ENCODE data around the gene SPARC.

SPARC gene

DNA sequence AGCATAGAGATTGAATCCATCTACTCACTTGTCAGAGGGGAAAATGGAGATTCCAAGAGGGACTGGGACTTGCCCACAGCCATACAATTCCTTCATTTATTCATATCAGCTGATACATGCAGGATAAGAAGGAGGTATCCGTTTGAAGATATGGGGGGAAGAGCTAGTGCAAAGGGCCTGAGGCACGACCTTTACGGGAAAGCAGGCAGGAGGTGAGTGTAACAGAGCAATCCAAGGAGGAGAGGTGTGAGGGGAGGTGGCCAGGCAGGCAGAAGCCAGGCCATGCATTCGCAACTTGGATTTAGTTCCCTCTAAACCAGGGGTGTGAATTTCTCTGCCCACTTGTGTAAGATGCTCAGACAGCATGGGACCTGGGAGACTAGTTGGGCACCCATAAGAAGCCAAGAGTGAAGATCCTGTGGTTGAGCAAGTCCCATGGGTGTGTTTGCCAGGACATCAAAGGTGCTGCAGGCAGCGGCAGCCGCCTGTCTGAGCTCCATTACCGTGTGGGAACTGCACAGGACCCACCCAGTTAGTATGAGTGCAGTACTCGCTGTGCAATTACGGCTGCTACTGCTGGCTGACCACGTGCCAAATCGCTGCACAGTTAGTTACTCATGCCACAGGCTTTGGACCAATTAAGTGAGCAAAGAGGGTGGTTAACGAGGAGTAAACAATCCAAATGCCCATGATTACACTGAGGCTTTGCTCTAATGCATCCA is 64.2 kb downstream of the SPARC start:
- DNase-seq (ENCODE audit: low spot score): no peak

- no peak for DNase-seq (ENCODE audit: low spot score)
These were observed 66.3 kb downstream of the SPARC start for GRCh38 chr5:151620461-151620840.

- no peak for DNase-seq (ENCODE audit: low spot score)
These were observed 66.8 kb downstream of the SPARC start for GRCh38 chr5:151619812-151620460.

- DNase-seq (ENCODE audit: low spot score): no peak
These were observed 67.8 kb downstream of the SPARC start for GRCh38 chr5:151618907-151619306.

DNA sequence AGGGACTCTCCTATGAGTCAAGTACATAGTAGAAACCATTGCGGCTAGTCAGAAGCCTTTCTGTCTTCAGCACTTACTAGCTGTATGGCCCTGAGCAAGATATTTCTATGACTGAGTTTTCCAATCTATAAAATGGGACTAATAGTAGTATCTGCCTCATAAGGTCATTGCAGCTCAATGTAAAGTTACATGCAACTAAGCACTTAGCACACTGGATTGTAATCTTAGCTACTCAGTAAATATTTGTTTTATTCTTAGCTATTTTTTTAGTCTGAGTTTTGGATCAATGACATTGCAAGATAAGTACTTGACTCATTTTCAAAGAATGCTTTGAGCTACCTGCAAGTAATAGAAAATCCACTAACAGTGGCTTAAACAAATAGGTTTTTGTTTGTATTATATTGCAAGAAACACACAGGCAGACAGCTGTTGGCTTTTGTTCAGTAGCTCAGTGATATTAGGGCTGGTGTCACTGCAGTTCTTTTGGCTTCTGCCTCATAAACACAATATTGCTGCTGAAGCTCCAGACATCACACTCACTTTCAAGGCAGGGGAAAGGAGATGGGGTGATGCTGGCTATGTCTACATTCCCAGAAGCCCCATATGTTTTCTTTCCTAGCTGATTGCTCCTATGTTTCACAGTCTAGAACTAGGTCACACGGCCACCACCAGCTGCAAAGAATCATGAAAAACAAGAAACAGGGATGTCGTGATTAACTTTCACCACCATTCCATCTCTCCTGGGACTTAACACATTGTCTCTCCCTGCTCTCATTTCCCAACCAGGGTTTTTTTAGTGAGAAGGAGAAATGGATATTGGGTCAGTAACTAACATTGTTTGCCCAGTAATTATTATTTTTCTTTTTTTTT is 68.6 kb downstream of the SPARC start:
- no peak for DNase-seq (ENCODE audit: low spot score)

DNA sequence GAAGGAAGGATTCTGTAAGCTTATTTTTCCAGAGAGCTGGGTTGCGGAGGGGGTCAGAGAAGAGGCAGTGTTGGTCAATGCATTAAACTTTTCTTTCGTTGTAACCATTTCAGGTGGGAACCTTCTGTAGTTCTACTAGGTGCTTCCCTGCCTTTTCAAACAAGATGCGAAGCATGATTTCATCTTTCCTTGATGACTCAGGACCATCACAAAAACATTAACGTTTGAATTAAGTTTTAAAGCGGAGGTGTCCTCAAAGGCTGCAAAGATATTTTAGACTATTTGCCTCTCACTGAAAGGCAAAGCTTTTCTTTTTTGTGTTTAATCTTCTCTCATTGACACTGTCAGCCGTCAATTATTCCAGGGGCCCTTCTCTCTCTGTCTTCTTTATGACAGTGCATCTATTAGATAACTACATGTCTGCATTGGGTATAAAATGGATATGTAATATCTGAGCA is 69.3 kb downstream of the SPARC start:
- DNase-seq (ENCODE audit: low spot score): no peak

DNA sequence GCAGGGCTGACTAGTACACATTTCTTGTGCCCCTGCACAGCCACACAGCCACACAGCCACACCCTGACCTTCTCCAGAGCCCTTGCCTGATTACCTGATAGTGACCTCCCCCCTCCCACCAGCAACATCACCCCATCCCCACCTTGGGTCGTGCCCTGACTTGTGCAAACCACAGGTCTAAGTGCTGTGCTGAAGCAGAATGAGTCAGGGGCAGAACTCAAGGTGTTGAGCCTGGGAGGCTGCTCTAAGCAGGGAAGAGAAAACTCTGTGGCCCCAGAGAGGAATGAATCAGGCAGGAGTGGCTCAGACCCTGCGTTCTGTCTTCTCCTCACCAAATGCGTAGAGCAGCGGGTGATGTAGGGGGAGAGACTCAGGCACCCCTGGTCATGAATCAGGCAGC is 71.3 kb downstream of the SPARC start:
- no peak for DNase-seq (ENCODE audit: low spot score)

GRCh38 chr5:151614565-151614964 is 72.2 kb downstream of the SPARC start:
- DNase-seq (ENCODE audit: low spot score): no peak

- DNase-seq (ENCODE audit: low spot score): no peak
These were observed 73.9 kb downstream of the SPARC start for GRCh38 chr5:151612689-151613427.

GRCh38 chr5:151611127-151611775 is 75.5 kb downstream of the SPARC start:
- no peak for DNase-seq (ENCODE audit: low spot score)

Measured in NAMALWA (cell line).